ENCODE data around the gene ATP6V1B1.

ATP6V1B1 gene

GRCh38 chr2:70934981-70935380, 719 bp upstream of the ATP6V1B1 start:
- H3K4me2 ChIP-seq (ENCODE audit: low read length), result no peak overlapping the region
- H3K4me3 ChIP-seq (ENCODE audit: low read depth, low read length, poor library complexity, severe bottlenecking), result no peak overlapping the region
- no peaks in the 10 kb centered on the region for H4K20me1 ChIP-seq (ENCODE audit: insufficient read depth, low read length)
- no peaks in the 10 kb centered on the region for H3F3A ChIP-seq (ENCODE audit: insufficient read depth, low read length)
- no peak overlapping the region for H2AFZ ChIP-seq (ENCODE audit: low read length)
- no peaks in the 10 kb centered on the region for H3K36me3 ChIP-seq (ENCODE audit: insufficient read depth, low read length)
- no peaks in the 10 kb centered on the region for H3K9me2 ChIP-seq (ENCODE audit: low read depth, low read length)
- no peak for TF ChIP-seq EZH2 (IDR thresholded peaks at IDR 0.05; ENCODE audit: borderline replicate concordance, low read length)
- TF ChIP-seq, protein P1, sequence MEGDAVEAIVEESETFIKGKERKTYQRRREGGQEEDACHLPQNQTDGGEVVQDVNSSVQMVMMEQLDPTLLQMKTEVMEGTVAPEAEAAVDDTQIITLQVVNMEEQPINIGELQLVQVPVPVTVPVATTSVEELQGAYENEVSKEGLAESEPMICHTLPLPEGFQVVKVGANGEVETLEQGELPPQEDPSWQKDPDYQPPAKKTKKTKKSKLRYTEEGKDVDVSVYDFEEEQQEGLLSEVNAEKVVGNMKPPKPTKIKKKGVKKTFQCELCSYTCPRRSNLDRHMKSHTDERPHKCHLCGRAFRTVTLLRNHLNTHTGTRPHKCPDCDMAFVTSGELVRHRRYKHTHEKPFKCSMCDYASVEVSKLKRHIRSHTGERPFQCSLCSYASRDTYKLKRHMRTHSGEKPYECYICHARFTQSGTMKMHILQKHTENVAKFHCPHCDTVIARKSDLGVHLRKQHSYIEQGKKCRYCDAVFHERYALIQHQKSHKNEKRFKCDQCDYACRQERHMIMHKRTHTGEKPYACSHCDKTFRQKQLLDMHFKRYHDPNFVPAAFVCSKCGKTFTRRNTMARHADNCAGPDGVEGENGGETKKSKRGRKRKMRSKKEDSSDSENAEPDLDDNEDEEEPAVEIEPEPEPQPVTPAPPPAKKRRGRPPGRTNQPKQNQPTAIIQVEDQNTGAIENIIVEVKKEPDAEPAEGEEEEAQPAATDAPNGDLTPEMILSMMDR (IDR thresholded peaks at IDR 0.05; ENCODE audit: low read length), result no peak
- no peak overlapping the region for H3K9ac ChIP-seq (ENCODE audit: low read length)
- no peak overlapping the region for H3K27ac ChIP-seq (ENCODE audit: low read depth, low read length, poor library complexity, severe bottlenecking)
- H3K27me3 ChIP-seq (ENCODE audit: insufficient read depth, low read length), result no peaks in the 10 kb centered on the region
- no peaks in the 10 kb centered on the region for H3K9me3 ChIP-seq (ENCODE audit: low read length)
- no peaks in the 10 kb centered on the region for H3K4me1 ChIP-seq (ENCODE audit: insufficient read depth, low read length, severe bottlenecking)
- no peaks in the 10 kb centered on the region for H3K79me2 ChIP-seq (ENCODE audit: insufficient read depth, low read length)

- Histone ChIP-seq H4K20me1 (ENCODE audit: insufficient read depth, low read length) (no peaks in the 10 kb centered on the region), H3K27ac (ENCODE audit: low read depth, low read length, poor library complexity, severe bottlenecking) (no peak overlapping the region), H3K9me3 (ENCODE audit: low read length) (no peaks in the 10 kb centered on the region), H3F3A (ENCODE audit: insufficient read depth, low read length) (no peaks in the 10 kb centered on the region), H3K36me3 (ENCODE audit: insufficient read depth, low read length) (no peaks in the 10 kb centered on the region), H3K9me2 (ENCODE audit: low read depth, low read length) (no peaks in the 10 kb centered on the region), H3K4me2 (ENCODE audit: low read length) (no peak overlapping the region), H3K27me3 (ENCODE audit: insufficient read depth, low read length) (no peaks in the 10 kb centered on the region), H3K4me3 (ENCODE audit: low read depth, low read length, poor library complexity, severe bottlenecking) (no peak overlapping the region), H3K4me1 (ENCODE audit: insufficient read depth, low read length, severe bottlenecking) (no peaks in the 10 kb centered on the region), H3K79me2 (ENCODE audit: insufficient read depth, low read length) (no peaks in the 10 kb centered on the region), H2AFZ (ENCODE audit: low read length) (no peak overlapping the region), H3K9ac (ENCODE audit: low read length) (no peak overlapping the region)
- TF ChIP-seq, protein P1 (IDR thresholded peaks at IDR 0.05; ENCODE audit: low read length), result no peak
- no peak for TF ChIP-seq EZH2 (IDR thresholded peaks at IDR 0.05; ENCODE audit: borderline replicate concordance, low read length)
Observed at GRCh38 chr2:70936165-70936978, 672 bp downstream of the ATP6V1B1 start.

DNA sequence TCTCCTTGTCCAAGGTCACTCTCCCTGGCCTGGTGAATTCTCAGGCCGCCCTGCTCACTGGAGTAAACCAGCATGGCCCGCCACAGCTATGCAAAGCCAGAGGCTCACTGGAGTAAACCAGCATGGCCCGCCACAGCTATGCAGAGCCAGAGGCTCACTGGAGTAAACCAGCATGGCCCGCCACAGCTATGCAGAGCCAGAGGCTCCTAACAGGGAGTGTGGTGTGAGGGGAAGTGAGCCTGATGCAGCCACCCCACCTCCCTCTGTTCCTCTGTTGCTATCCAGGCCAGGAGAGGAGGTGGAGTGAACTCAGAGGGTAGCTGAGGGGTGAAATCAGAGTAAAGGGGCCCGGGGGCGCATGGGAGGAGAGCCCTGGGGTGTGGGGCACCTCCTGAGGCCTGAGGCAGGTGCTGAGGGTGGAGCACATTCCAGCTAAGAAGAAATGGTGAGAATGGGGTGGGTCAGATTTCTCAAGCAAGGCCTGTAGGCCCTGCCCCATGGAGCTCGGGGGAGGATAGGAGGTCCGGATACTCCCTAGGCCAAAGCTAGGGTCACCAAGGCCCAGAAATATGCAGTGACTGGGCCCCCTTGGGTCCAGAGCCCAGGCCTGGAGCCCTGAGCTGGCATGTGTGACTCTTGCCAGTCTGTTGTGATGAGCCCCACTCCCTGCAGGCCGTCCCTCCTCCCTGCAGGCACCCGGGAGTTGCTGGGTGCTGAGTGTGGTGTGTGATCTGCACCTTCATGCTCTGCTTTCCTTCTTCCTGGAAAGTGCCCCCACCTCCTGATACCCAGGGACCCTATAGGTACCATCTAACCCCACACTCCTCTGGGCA, 1.5 kb downstream of the ATP6V1B1 start:
- Histone ChIP-seq H3F3A (ENCODE audit: insufficient read depth, low read length) (no peaks in the 10 kb centered on the region), H3K27ac (ENCODE audit: low read depth, low read length, poor library complexity, severe bottlenecking) (no peak overlapping the region), H2AFZ (ENCODE audit: low read length) (no peak overlapping the region), H3K27me3 (ENCODE audit: insufficient read depth, low read length) (no peaks in the 10 kb centered on the region; the same call in 1 of the 2 replicates), H3K79me2 (ENCODE audit: insufficient read depth, low read length) (no peaks in the 10 kb centered on the region), H3K9ac (ENCODE audit: low read length) (no peak overlapping the region), H3K9me3 (ENCODE audit: low read length) (no peaks in the 10 kb centered on the region), H3K9me2 (ENCODE audit: low read depth, low read length) (no peaks in the 10 kb centered on the region), H3K4me2 (ENCODE audit: low read length) (no peak overlapping the region), H3K4me1 (ENCODE audit: insufficient read depth, low read length, severe bottlenecking) (no peaks in the 10 kb centered on the region), H3K4me3 (ENCODE audit: low read depth, low read length, poor library complexity, severe bottlenecking) (no peak overlapping the region), H4K20me1 (ENCODE audit: insufficient read depth, low read length) (no peaks in the 10 kb centered on the region), H3K36me3 (ENCODE audit: insufficient read depth, low read length) (no peaks in the 10 kb centered on the region)
- TF ChIP-seq EZH2 (IDR thresholded peaks at IDR 0.05; ENCODE audit: borderline replicate concordance, low read length), result no peak
- TF ChIP-seq, protein P1 (IDR thresholded peaks at IDR 0.05; ENCODE audit: low read length), result no peak

Data from OCI-LY1 (cell line).